Omental fat pad (tissue), 4 donors: ENCODE results near the gene PIEZO1. TPM values are rescaled to one million over a fixed set of nuclear protein-coding genes. Genes with fewer than 3 reads are reported as not detected.
A peak's percentile ranks its signal among the peaks of the same experiment; 100 is the strongest.

Source experiments
- ATAC-seq: fragments of 150-250 bp; one replicate; pipeline ENCODE4 v1.9.1; 2016; ENCODE audit warnings: mild to moderate bottlenecking, moderate library complexity; ENCODE audit not compliant: low FRiP score
- DNase-seq: peaks from one replicate; pipeline ENCODE4 v3.0.0-alpha.2; 2019; ENCODE audit warnings: low spot score
- CTCF ChIP-seq, 3 donors: fragments of 450-650 bp; IDR thresholded peaks; one replicate each; pipeline ENCODE4 v1.5.1; 2016 to 2017; ENCODE audit warnings: antibody characterized with exemption in 3 of 3, mild to moderate bottlenecking in 3 of 3, moderate library complexity in 2 of 3
- total RNA-seq, 4 donors: library from RNA; depleted of rRNA; stranded (reverse); fragments of >200 nt; gene quantifications; one replicate each; pipeline ENCODE4 v1.1.0, GENCODE V29; 2016

Gene PIEZO1
- total RNA-seq, 4 donors from 2014 or later: 151 to 315 (median 249) TPM

- TF ChIP-seq CTCF (IDR thresholded peaks at IDR 0.05): no peak
- ATAC-seq (no peak), DNase-seq (no peak)
These were observed 44.9 kb downstream of the PIEZO1 start for GRCh38 chr16:88739977-88740726.

- DNase-seq (no peak), ATAC-seq (no peak)
- no peak for TF ChIP-seq CTCF (IDR thresholded peaks at IDR 0.05)
These were observed 45.7 kb downstream of the PIEZO1 start for GRCh38 chr16:88739139-88739976.

- DNase-seq (no peak), ATAC-seq (no peak)
These were observed 46.6 kb downstream of the PIEZO1 start for GRCh38 chr16:88738151-88739084.

GRCh38 chr16:88737298-88738150, 47.5 kb downstream of the PIEZO1 start:
- peak in 1 of 3 donors; percentile 96 for TF ChIP-seq CTCF (IDR thresholded peaks at IDR 0.05)
- ATAC-seq (peak; percentile 81), DNase-seq (peak; percentile 39)

More at GRCh38 chr16:88738151-88739084, 46.6 kb downstream of the PIEZO1 start:
- no peak for TF ChIP-seq CTCF (IDR thresholded peaks at IDR 0.05)

GRCh38 chr16:88736496-88736895, 48.5 kb downstream of the PIEZO1 start:
- no peak for TF ChIP-seq CTCF (IDR thresholded peaks at IDR 0.05)
- ATAC-seq (no peak), DNase-seq (no peak)

- TF ChIP-seq CTCF (IDR thresholded peaks at IDR 0.05): no peak
- DNase-seq (no peak), ATAC-seq (no peak)
These were observed 48.9 kb downstream of the PIEZO1 start for GRCh38 chr16:88736088-88736487.
